Measurements from ENCODE around the gene DSCAML1.

Gene DSCAML1

GRCh38 chr11:117502015-117502778, 294.8 kb downstream of the DSCAML1 start:
- H3K27me3 ChIP-seq (ENCODE audit: control insufficient read depth, insufficient read depth, low read length), result peaks cover 6% of the 10 kb centered on the region; the same call in 1 of the 2 replicates
- no peak overlapping the region for H3K27ac ChIP-seq (ENCODE audit: low read depth, low read length)
- H3K4me3 ChIP-seq (ENCODE audit: low read depth, low read length), result no peak overlapping the region
- H3K9ac ChIP-seq (ENCODE audit: low read length), result no peak overlapping the region
- H3K4me1 ChIP-seq (ENCODE audit: control insufficient read depth, insufficient read depth, low read length), result peaks cover 20% of the 10 kb centered on the region
- no peaks in the 10 kb centered on the region for H3K36me3 ChIP-seq (ENCODE audit: control insufficient read depth, insufficient read depth, low read length)
- no peaks in the 10 kb centered on the region for H3K9me3 ChIP-seq (ENCODE audit: control insufficient read depth, insufficient read depth, low read depth, low read length)

GRCh38 chr11:117501237-117501898, 295.6 kb downstream of the DSCAML1 start:
- no peaks in the 10 kb centered on the region for H3K9me3 ChIP-seq (ENCODE audit: control insufficient read depth, insufficient read depth, low read depth, low read length)
- H3K9ac ChIP-seq (ENCODE audit: low read length), result no peak overlapping the region
- H3K4me3 ChIP-seq (ENCODE audit: low read depth, low read length), result no peak overlapping the region
- no peak overlapping the region for H3K27ac ChIP-seq (ENCODE audit: low read depth, low read length)
- peaks cover 21% of the 10 kb centered on the region for H3K4me1 ChIP-seq (ENCODE audit: control insufficient read depth, insufficient read depth, low read length)
- H3K27me3 ChIP-seq (ENCODE audit: control insufficient read depth, insufficient read depth, low read length), result peaks cover 6% of the 10 kb centered on the region; the same call in 1 of the 2 replicates
- no peaks in the 10 kb centered on the region for H3K36me3 ChIP-seq (ENCODE audit: control insufficient read depth, insufficient read depth, low read length)

DNA sequence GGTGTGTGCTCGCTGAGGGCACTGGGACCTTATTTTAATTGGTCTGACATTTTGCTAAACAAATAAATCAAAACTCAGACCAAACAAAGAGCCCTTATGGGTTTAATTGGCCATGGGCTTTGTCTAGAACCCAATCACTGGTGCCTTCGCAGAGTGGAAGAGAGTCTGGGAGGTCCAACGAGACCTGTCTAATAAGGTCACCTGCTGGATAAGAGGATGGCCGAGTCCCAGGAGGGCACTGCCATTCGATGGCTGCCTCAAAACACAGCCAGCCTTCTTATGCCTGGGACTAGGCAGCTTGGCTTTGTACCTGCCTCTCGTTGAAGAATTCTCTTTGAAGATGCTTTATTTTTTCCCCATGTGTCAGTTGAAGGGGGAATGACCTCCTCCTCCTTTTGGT, 298.2 kb downstream of the DSCAML1 start:
- Histone ChIP-seq H3K4me1 (ENCODE audit: control insufficient read depth, insufficient read depth, low read length) (peaks cover 21% of the 10 kb centered on the region), H3K27ac (ENCODE audit: low read depth, low read length) (no peak overlapping the region), H3K36me3 (ENCODE audit: control insufficient read depth, insufficient read depth, low read length) (no peaks in the 10 kb centered on the region), H3K4me3 (ENCODE audit: low read depth, low read length) (no peak overlapping the region), H3K9me3 (ENCODE audit: control insufficient read depth, insufficient read depth, low read depth, low read length) (no peaks in the 10 kb centered on the region), H3K27me3 (ENCODE audit: control insufficient read depth, insufficient read depth, low read length) (peaks cover 6% of the 10 kb centered on the region; the same call in 1 of the 2 replicates), H3K9ac (ENCODE audit: low read length) (no peak overlapping the region)

- peaks cover 6% of the 10 kb centered on the region; the same call in 1 of the 2 replicates for H3K27me3 ChIP-seq (ENCODE audit: control insufficient read depth, insufficient read depth, low read length)
- H3K4me3 ChIP-seq (ENCODE audit: low read depth, low read length), result no peak overlapping the region
- no peak overlapping the region for H3K27ac ChIP-seq (ENCODE audit: low read depth, low read length)
- H3K4me1 ChIP-seq (ENCODE audit: control insufficient read depth, insufficient read depth, low read length), result peaks cover 21% of the 10 kb centered on the region
- H3K9ac ChIP-seq (ENCODE audit: low read length), result no peak overlapping the region
- H3K36me3 ChIP-seq (ENCODE audit: control insufficient read depth, insufficient read depth, low read length), result no peaks in the 10 kb centered on the region
- H3K9me3 ChIP-seq (ENCODE audit: control insufficient read depth, insufficient read depth, low read depth, low read length), result no peaks in the 10 kb centered on the region
Observed at GRCh38 chr11:117497206-117497951, 299.6 kb downstream of the DSCAML1 start.

DNA sequence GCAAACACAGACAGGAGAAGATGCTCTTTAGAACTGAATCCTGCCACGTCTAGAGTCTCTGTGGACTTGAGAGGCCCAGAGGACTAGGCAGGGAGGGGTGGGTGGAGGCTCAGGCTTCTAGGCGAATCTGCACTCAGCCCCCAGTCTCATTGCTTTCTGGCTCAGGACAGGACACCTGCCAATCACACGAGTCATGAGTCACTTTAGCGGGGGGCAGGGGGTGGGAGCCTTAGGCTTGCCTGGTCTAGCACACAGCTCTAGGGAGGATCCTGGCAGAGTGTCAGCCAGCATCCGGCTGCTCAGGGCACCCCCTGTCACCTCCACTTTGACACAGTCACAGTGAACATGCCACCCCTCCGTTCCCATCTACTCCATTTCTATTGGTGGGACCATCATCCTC, 301.7 kb downstream of the DSCAML1 start:
- Histone ChIP-seq H3K9ac (ENCODE audit: low read length) (no peak overlapping the region), H3K9me3 (ENCODE audit: control insufficient read depth, insufficient read depth, low read depth, low read length) (no peaks in the 10 kb centered on the region), H3K4me1 (ENCODE audit: control insufficient read depth, insufficient read depth, low read length) (peaks cover 18% of the 10 kb centered on the region; the same call in 1 of the 2 replicates), H3K27me3 (ENCODE audit: control insufficient read depth, insufficient read depth, low read length) (no peaks in the 10 kb centered on the region), H3K27ac (ENCODE audit: low read depth, low read length) (no peak overlapping the region), H3K4me3 (ENCODE audit: low read depth, low read length) (no peak overlapping the region), H3K36me3 (ENCODE audit: control insufficient read depth, insufficient read depth, low read length) (no peaks in the 10 kb centered on the region)

GRCh38 chr11:117492578-117493251, 304.3 kb downstream of the DSCAML1 start:
- H3K4me3 ChIP-seq (ENCODE audit: low read depth, low read length), result no peak overlapping the region
- H3K4me1 ChIP-seq (ENCODE audit: control insufficient read depth, insufficient read depth, low read length), result peaks cover 23% of the 10 kb centered on the region; the same call in 1 of the 2 replicates
- no peaks in the 10 kb centered on the region for H3K36me3 ChIP-seq (ENCODE audit: control insufficient read depth, insufficient read depth, low read length)
- no peaks in the 10 kb centered on the region for H3K9me3 ChIP-seq (ENCODE audit: control insufficient read depth, insufficient read depth, low read depth, low read length)
- H3K27ac ChIP-seq (ENCODE audit: low read depth, low read length), result no peak overlapping the region
- H3K27me3 ChIP-seq (ENCODE audit: control insufficient read depth, insufficient read depth, low read length), result no peaks in the 10 kb centered on the region
- no peak overlapping the region for H3K9ac ChIP-seq (ENCODE audit: low read length)

- Histone ChIP-seq H3K36me3 (ENCODE audit: control insufficient read depth, insufficient read depth, low read length) (no peaks in the 10 kb centered on the region), H3K27me3 (ENCODE audit: control insufficient read depth, insufficient read depth, low read length) (no peaks in the 10 kb centered on the region), H3K9me3 (ENCODE audit: control insufficient read depth, insufficient read depth, low read depth, low read length) (no peaks in the 10 kb centered on the region), H3K4me3 (ENCODE audit: low read depth, low read length) (no peak overlapping the region), H3K4me1 (ENCODE audit: control insufficient read depth, insufficient read depth, low read length) (peaks cover 17% of the 10 kb centered on the region; the same call in 1 of the 2 replicates), H3K9ac (ENCODE audit: low read length) (no peak overlapping the region), H3K27ac (ENCODE audit: low read depth, low read length) (no peak overlapping the region)
Observed at GRCh38 chr11:117490911-117491310, 306.1 kb downstream of the DSCAML1 start.

DNA sequence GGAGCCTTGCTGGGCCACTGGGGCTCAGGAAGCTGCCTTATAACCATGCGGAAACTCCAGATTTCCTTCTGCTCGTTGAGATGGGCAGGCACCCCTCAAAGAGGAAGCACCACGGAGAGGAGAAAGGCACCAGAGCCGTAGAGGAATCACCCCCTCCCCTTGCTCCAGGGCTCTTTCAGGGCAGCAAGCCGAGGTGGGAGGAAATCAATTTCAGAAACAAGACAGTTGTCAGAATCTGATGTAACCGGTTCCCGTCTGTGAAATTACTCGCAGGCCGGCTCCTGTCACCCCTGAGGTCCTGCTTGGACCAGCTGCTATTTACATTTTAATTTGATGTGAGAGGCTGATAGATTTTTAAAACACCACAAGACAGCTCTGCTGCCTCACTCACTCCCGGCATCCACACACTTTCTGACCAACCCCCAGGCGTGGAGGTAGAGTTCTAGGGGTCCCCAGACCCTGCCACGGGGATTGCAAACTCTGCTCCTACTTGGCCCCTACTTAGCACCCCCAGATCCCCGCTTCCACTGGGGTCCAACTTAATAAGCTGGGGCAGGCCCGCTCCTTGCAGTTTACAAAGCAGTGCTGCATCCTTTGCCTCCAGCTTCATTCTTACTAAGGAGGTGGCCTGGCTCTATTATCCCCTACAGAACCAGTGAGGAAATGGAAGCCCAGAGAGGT, 306.9 kb downstream of the DSCAML1 start:
- Histone ChIP-seq H3K9me3 (ENCODE audit: control insufficient read depth, insufficient read depth, low read depth, low read length) (no peaks in the 10 kb centered on the region), H3K4me1 (ENCODE audit: control insufficient read depth, insufficient read depth, low read length) (peaks cover 17% of the 10 kb centered on the region; the same call in 1 of the 2 replicates), H3K4me3 (ENCODE audit: low read depth, low read length) (no peak overlapping the region), H3K9ac (ENCODE audit: low read length) (no peak overlapping the region), H3K36me3 (ENCODE audit: control insufficient read depth, insufficient read depth, low read length) (no peaks in the 10 kb centered on the region), H3K27ac (ENCODE audit: low read depth, low read length) (no peak overlapping the region), H3K27me3 (ENCODE audit: control insufficient read depth, insufficient read depth, low read length) (no peaks in the 10 kb centered on the region)

DNA sequence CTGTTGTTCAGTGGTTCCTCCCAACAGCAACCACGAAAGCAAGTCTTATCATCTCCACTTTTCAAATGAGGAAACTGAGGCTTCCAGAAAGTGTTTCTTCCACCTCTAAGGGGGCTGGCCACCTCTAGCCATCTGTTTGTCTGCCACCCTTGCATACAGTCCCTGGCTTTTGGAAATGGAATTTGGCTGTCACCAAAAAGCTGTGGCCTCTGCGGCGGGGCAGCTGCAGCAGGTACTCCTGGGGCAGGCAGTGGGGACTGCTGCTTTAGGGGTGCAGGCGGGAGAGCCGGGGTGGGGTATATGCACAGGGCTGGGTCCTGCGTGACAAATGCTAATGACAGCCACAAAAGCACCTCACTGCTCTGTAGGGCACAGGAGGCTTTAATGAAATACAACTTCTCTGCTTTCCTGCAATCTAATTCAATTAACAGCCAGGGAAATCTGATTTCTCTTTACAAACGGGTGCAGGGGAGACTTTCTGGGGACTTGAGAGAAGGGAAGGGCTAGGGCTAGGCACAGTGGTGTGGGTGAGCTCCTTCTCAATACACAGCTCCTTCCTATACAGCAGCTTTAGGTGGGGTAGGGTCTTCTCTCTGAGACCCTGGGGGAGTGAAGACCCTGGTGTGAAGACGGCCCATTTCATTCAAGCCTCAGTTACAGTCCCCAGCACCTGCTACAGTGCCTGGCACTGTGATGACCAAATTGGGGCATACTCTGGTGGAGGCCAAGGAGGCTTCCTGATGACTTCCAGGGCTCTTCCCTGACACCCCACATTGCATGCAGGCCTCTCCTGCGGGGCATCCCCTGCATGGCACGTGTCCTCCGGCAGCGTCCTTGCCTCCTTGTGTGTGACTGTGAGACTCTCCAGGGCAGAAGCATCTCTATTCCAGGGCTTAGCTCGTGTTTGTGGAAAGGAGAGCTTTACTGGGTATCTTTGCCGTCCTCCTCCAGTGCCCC, 307.7 kb downstream of the DSCAML1 start:
- Histone ChIP-seq H3K9ac (ENCODE audit: low read length) (no peak overlapping the region), H3K4me1 (ENCODE audit: control insufficient read depth, insufficient read depth, low read length) (peaks cover 21% of the 10 kb centered on the region; the same call in 1 of the 2 replicates), H3K27ac (ENCODE audit: low read depth, low read length) (no peak overlapping the region), H3K4me3 (ENCODE audit: low read depth, low read length) (no peak overlapping the region), H3K9me3 (ENCODE audit: control insufficient read depth, insufficient read depth, low read depth, low read length) (no peaks in the 10 kb centered on the region), H3K36me3 (ENCODE audit: control insufficient read depth, insufficient read depth, low read length) (no peaks in the 10 kb centered on the region), H3K27me3 (ENCODE audit: control insufficient read depth, insufficient read depth, low read length) (no peaks in the 10 kb centered on the region)

All from HUES6 (cell line).